K562 (cell line): Measurements from ENCODE around the gene SH3D21. TPM values are rescaled to one million over a fixed set of nuclear protein-coding genes. Genes with fewer than 3 reads are reported as not detected.
A peak's percentile ranks its signal among the peaks of the same experiment; 100 is the strongest.

ENCODE experiments used
- CBFA2T3 ChIP-seq: fragments of 450-650 bp; IDR thresholded peaks from 2 replicates; pipeline ENCODE4 v1.6.1; 2017
- CBX5 ChIP-seq: IDR thresholded peaks from 2 replicates; pipeline ENCODE4 v1.6.1; 2014; ENCODE audit warnings: low read depth, borderline replicate concordance
- CHAMP1 ChIP-seq: fragments of 450-650 bp; IDR thresholded peaks from 2 replicates; pipeline ENCODE4 v1.6.1; 2016; ENCODE audit warnings: mild to moderate bottlenecking
- EGR1 ChIP-seq: fragments of 450-650 bp; conservative IDR thresholded peaks from 2 replicates; pipeline ENCODE4 v1.6.1; 2017; ENCODE audit warnings: mild to moderate bottlenecking
- HDAC1 ChIP-seq, 2 experiments: fragments of 450-650 bp; IDR thresholded peaks; 2 replicates each; pipeline ENCODE4 v1.6.1; 2016 to 2017; ENCODE audit warnings: inconsistent platforms in 1 of 2, mild to moderate bottlenecking in 1 of 2, moderate library complexity in 1 of 2
- KHSRP ChIP-seq: fragments of 450-650 bp; IDR thresholded peaks from 2 replicates; pipeline ENCODE4 v1.6.1; 2017
- KLF16 ChIP-seq: IDR thresholded peaks from 2 replicates; pipeline ENCODE4 v1.6.1; 2016; ENCODE audit warnings: antibody characterized with exemption
- MCM7 ChIP-seq, 2 experiments: fragments of 450-650 bp; IDR thresholded peaks; 2 replicates each; pipeline ENCODE4 v1.6.1; 2016 to 2018
- MITF ChIP-seq: IDR thresholded peaks from 2 replicates; pipeline ENCODE4 v1.6.1; 2014; ENCODE audit warnings: antibody characterized with exemption
- NR4A1 ChIP-seq, 2 experiments: fragments of 250-450 bp in 1 of 2; fragments of 450-650 bp in 1 of 2; sonication (Bioruptor Pico) in 1 of 2; IDR thresholded peaks; 2 replicates each; pipeline versions ENCODE4 v1.4.0 to v1.6.1; 2016 to 2020; ENCODE audit warnings: mild to moderate bottlenecking in 2 of 2, missing compliant biosample characterization in 1 of 2, missing genetic modification characterization in 1 of 2, moderate library complexity in 1 of 2
- POLR2AphosphoS5 ChIP-seq: IDR thresholded peaks from 2 replicates; pipeline ENCODE4 v1.6.1; 2011; ENCODE audit warnings: mild to moderate bottlenecking, low read depth, low read length, moderate library complexity; ENCODE audit not compliant: control insufficient read depth, insufficient read depth
- POLR3A ChIP-seq: IDR thresholded peaks from 2 replicates; pipeline ENCODE4 v1.6.1; 2011; ENCODE audit warnings: borderline replicate concordance, mild to moderate bottlenecking, moderate library complexity; ENCODE audit not compliant: insufficient read length, insufficient read depth; ENCODE audit errors: extremely low read depth
- SREBF2 ChIP-seq: sonication (generic); formaldehyde crosslinking; IDR thresholded peaks from 2 replicates; pipeline ENCODE4 v1.4.0; 2020; ENCODE audit warnings: mild to moderate bottlenecking, missing genetic modification reagents
- ZFPM2 ChIP-seq: fragments of 250-450 bp; sonication (Bioruptor Pico); IDR thresholded peaks from 2 replicates; pipeline ENCODE4 v1.5.1; 2022; ENCODE audit warnings: mild to moderate bottlenecking
- ZNF121 ChIP-seq: sonication (generic); formaldehyde crosslinking; conservative IDR thresholded peaks from 2 replicates; pipeline ENCODE4 v1.8.0; 2022; ENCODE audit warnings: missing genetic modification reagents
- ZNF133 ChIP-seq: fragments of 250-450 bp; sonication (Bioruptor Pico); IDR thresholded peaks from 2 replicates; pipeline ENCODE4 v1.4.0; 2020; ENCODE audit warnings: mild to moderate bottlenecking
- ZNF224 ChIP-seq: sonication (generic); formaldehyde crosslinking; IDR thresholded peaks from 2 replicates; pipeline ENCODE4 v1.8.0; 2022; ENCODE audit warnings: mild to moderate bottlenecking, missing genetic modification reagents
- ZNF778 ChIP-seq: fragments of 450-650 bp; formaldehyde crosslinking; IDR thresholded peaks from 2 replicates; pipeline ENCODE4 v1.4.0; 2020; ENCODE audit warnings: mild to moderate bottlenecking, moderate library complexity
- polyA plus RNA-seq, 8 experiments: library from polyadenylated mRNA; depleted of rRNA in 4 of 8; stranded (reverse) in 5 of 8; unstranded in 3 of 8; fragments of >200 nt; fragmentation: Nextera tagmentation in 2 of 8; fragmentation: Illumina TruSeq in 1 of 8; extraction: Ambion mirVana in 2 of 8; extraction: Trizol in 1 of 8; gene quantifications; 2 replicates each; pipeline versions ENCODE4 v1.2.1 to v1.2.3, GENCODE V29; 2011 to 2014; ENCODE audit warnings: inconsistent platforms in 1 of 8, missing spikeins in 1 of 8
- total RNA-seq, 7 experiments: library from RNA; depleted of rRNA in 6 of 7; stranded (reverse); fragments of >200 nt in 6 of 7; fragmentation: Illumina TruSeq in 2 of 7; extraction: Trizol in 2 of 7; gene quantifications; 2 replicates each; pipeline versions ENCODE4 v1.2.1 to v1.2.3, GENCODE V29; 2011 to 2021; ENCODE audit warnings: low replicate concordance in 1 of 7
- TF ChIP-seq, protein P1 (sequence below): fragments of 450-650 bp; formaldehyde crosslinking; IDR thresholded peaks from 2 replicates; pipeline ENCODE4 v1.4.0; 2022; ENCODE audit warnings: missing genetic modification characterization
- TF ChIP-seq, protein P2 (sequence below), 2 experiments: fragments of 150-350 bp in 1 of 2; IDR thresholded peaks; 2 replicates each; pipeline ENCODE4 v1.6.1; 2012 to 2016; ENCODE audit warnings: low read depth in 2 of 2, low read length in 2 of 2, mild to moderate bottlenecking in 1 of 2, moderate library complexity in 1 of 2

The SH3D21 gene
- total and polyA plus RNA-seq, 9 of the 15 experiments (the other 6 are each of a cell fraction or from before 2014, with no cell fraction given) = 0.01 to 4.7 (median 1.8) TPM

DNA sequence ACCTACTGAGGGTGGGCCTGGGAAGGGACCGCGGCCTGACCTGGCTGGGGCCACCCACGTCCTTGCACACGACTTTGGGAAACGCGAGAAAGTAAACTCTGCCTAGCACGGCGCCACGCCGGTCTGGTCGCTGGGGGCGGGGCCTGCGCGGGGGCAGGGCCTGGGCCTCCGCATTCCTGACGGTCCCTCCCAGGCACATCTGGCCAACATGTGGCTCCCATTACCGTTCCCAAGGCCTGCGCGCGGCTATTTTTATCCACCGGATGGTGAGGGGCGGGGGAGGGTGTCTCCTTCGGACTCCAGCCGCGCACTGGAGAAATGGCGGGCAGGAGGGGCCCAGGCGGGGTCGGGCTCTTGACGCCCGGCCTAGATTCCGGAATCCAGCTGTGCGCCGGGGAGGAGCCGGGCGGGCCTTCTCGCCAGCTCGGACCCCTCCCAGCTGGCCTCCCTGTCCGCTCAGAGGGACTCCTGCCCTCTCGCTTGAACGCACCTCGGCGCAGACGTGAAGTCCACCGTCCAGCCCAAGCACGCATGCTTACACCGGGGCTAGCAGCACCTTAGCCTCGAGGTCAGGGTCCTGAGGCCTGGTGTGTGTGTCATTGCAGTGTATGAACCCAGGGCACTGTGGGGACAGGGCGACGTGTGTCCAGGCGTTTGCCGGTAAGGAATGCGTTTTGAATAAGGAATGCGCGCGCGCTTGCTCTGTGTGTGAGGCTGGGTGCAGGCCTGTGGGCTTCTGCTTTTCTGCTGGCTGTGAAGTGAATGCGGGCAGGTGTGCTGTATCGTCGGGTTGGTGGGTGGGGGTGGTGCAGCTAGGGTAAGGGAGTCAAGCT, 15.2 kb downstream of the SH3D21 start (continued):
- peak in 1 of 2 experiments; percentile 84; a peak in 1 of 4 replicates for TF ChIP-seq HDAC1 (IDR thresholded peaks at IDR 0.05)
- peak; percentile 95 for TF ChIP-seq EGR1
- no peak for TF ChIP-seq KHSRP
- peak; percentile 96; the same call in 1 of the 2 replicates for TF ChIP-seq SREBF2 (CRISPR knock-in tag)
- no peak for TF ChIP-seq MCM7 (IDR thresholded peaks at IDR 0.05)
- TF ChIP-seq, protein P1, sequence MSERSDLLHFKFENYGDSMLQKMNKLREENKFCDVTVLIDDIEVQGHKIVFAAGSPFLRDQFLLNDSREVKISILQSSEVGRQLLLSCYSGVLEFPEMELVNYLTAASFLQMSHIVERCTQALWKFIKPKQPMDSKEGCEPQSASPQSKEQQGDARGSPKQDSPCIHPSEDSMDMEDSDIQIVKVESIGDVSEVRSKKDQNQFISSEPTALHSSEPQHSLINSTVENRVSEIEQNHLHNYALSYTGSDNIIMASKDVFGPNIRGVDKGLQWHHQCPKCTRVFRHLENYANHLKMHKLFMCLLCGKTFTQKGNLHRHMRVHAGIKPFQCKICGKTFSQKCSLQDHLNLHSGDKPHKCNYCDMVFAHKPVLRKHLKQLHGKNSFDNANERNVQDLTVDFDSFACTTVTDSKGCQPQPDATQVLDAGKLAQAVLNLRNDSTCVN (CRISPR knock-in tag) = no peak
- TF ChIP-seq, protein P2, sequence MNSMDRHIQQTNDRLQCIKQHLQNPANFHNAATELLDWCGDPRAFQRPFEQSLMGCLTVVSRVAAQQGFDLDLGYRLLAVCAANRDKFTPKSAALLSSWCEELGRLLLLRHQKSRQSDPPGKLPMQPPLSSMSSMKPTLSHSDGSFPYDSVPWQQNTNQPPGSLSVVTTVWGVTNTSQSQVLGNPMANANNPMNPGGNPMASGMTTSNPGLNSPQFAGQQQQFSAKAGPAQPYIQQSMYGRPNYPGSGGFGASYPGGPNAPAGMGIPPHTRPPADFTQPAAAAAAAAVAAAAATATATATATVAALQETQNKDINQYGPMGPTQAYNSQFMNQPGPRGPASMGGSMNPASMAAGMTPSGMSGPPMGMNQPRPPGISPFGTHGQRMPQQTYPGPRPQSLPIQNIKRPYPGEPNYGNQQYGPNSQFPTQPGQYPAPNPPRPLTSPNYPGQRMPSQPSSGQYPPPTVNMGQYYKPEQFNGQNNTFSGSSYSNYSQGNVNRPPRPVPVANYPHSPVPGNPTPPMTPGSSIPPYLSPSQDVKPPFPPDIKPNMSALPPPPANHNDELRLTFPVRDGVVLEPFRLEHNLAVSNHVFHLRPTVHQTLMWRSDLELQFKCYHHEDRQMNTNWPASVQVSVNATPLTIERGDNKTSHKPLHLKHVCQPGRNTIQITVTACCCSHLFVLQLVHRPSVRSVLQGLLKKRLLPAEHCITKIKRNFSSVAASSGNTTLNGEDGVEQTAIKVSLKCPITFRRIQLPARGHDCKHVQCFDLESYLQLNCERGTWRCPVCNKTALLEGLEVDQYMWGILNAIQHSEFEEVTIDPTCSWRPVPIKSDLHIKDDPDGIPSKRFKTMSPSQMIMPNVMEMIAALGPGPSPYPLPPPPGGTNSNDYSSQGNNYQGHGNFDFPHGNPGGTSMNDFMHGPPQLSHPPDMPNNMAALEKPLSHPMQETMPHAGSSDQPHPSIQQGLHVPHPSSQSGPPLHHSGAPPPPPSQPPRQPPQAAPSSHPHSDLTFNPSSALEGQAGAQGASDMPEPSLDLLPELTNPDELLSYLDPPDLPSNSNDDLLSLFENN (IDR thresholded peaks at IDR 0.05; ENCODE audit: low read depth in 2 of 2, low read length in 2 of 2) = peak in 1 of 2 experiments; percentile 24; a peak in 1 of 4 replicates
- no peak for TF ChIP-seq POLR3A
- TF ChIP-seq ZNF224 (CRISPR knock-in tag) = no peak
- no peak; the same call in 1 of the 2 replicates for TF ChIP-seq CHAMP1
- TF ChIP-seq NR4A1 (CRISPR knock-in tag; IDR thresholded peaks at IDR 0.05) = peak; percentile 92; the same call in 1 of the 2 replicates
- peak; percentile 93 for TF ChIP-seq NR4A1 (tag; IDR thresholded peaks at IDR 0.05)
- peak; percentile 68; the same call in 1 of the 2 replicates for TF ChIP-seq ZNF121 (CRISPR knock-in tag)
- TF ChIP-seq ZNF133 = no peak; the same call in none of the 2 replicates
- no peak for TF ChIP-seq ZNF778 (CRISPR knock-in tag)
- no peak; the same call in 1 of the 2 replicates for TF ChIP-seq POLR2AphosphoS5
- no peak; the same call in 1 of the 2 replicates for TF ChIP-seq CBX5
- TF ChIP-seq KLF16 = peak; percentile 86
- no peak for TF ChIP-seq MITF
- no peak for TF ChIP-seq ZFPM2
- TF ChIP-seq CBFA2T3 = peak; percentile 84
